Ecto neural progenitor cell (in vitro differentiated cells): ENCODE results near the gene ZMYND8.
"Not testable (repeated sequence)": the region's sequence is repeated elsewhere in the genome, so short reads cannot be mapped to it uniquely, and the experiment has no call there.

ENCODE experiments used
- DNase-seq: peaks from one replicate; pipeline ENCODE4 v3.0.0-alpha.2; 2018; ENCODE audit warnings: low spot score

Gene ZMYND8

GRCh38 chr20:47285189-47285588 is 71.3 kb downstream of the ZMYND8 start:
- DNase-seq, result no peak

GRCh38 chr20:47284373-47284772 is 72.1 kb downstream of the ZMYND8 start:
- DNase-seq, result no peak

GRCh38 chr20:47283411-47283810 is 73.1 kb downstream of the ZMYND8 start:
- DNase-seq, result no peak

GRCh38 chr20:47282864-47283263 is 73.6 kb downstream of the ZMYND8 start:
- DNase-seq, result no peak

GRCh38 chr20:47281376-47281775 is 75.1 kb downstream of the ZMYND8 start:
- no peak for DNase-seq

- no peak for DNase-seq
These were observed 75.8 kb downstream of the ZMYND8 start for GRCh38 chr20:47280668-47281067.

GRCh38 chr20:47280228-47280627 is 76.3 kb downstream of the ZMYND8 start:
- DNase-seq, result no peak

- DNase-seq, result no peak
These were observed 77.6 kb downstream of the ZMYND8 start for GRCh38 chr20:47278907-47279348.

- not testable (repeated sequence) for DNase-seq
These were observed 79.0 kb downstream of the ZMYND8 start for GRCh38 chr20:47277535-47277872.

- no peak for DNase-seq
These were observed 79.5 kb downstream of the ZMYND8 start for GRCh38 chr20:47276851-47277534.

GRCh38 chr20:47276251-47276650 is 80.2 kb downstream of the ZMYND8 start:
- DNase-seq, result no peak

- no peak for DNase-seq
These were observed 81.0 kb downstream of the ZMYND8 start for GRCh38 chr20:47275548-47275947.

- no peak for DNase-seq
These were observed 81.9 kb downstream of the ZMYND8 start for GRCh38 chr20:47274401-47275108.

- no peak for DNase-seq
These were observed 82.8 kb downstream of the ZMYND8 start for GRCh38 chr20:47273591-47274235.

GRCh38 chr20:47272893-47273590 is 83.5 kb downstream of the ZMYND8 start:
- no peak for DNase-seq

GRCh38 chr20:47271046-47271615 is 85.4 kb downstream of the ZMYND8 start:
- DNase-seq, result no peak

- no peak for DNase-seq
These were observed 87.0 kb downstream of the ZMYND8 start for GRCh38 chr20:47269309-47270165.

- DNase-seq, result no peak
These were observed 88.9 kb downstream of the ZMYND8 start for GRCh38 chr20:47267621-47268020.

- DNase-seq, result no peak
These were observed 89.5 kb downstream of the ZMYND8 start for GRCh38 chr20:47266847-47267515.

- no peak for DNase-seq
These were observed 90.5 kb downstream of the ZMYND8 start for GRCh38 chr20:47265984-47266383.

GRCh38 chr20:47265214-47265613 is 91.3 kb downstream of the ZMYND8 start:
- no peak for DNase-seq
